Right lobe of liver (tissue), 4 donors: ENCODE measurements around the gene RBM28.

Experiments
- POLR2A ChIP-seq: fragments of 450-650 bp; IDR thresholded peaks from one replicate; pipeline ENCODE4 v1.6.1; 2017; ENCODE audit warnings: antibody characterized with exemption, mild to moderate bottlenecking
- TF ChIP-seq, protein P1 (sequence below), 4 donors: fragments of 200-600 bp in 3 of 4; fragments of 450-650 bp in 1 of 4; IDR thresholded peaks; one replicate each; pipeline versions ENCODE4 v1.5.1 to v1.8.0; 2016 to 2022; ENCODE audit warnings: antibody characterized with exemption in 4 of 4, mild to moderate bottlenecking in 2 of 4
- donor health status: DM: no; HTN: no; CAD: no.
- donor health status: DM: no; HTN: no; CAD: no.
- donor health status: DM: no; HTN: yes; CAD: no.

DNA sequence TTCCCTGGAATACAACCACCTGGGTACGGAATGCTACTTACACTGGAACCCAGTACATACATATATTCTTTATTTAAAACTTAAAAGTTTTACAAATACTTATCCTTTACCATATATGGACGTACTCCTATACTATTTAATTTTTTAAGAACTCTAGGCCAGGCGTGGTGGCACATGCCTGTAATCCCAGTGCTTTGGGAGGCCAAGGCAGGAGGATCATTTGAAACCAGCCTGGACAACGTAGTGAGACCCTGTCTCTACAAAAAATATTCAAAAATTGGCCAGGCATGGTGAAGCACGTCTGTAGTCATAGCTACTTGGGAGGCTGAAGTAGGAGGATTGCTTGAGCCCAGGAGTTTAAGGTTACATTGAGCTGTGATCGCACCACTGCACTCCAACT, 2.0 kb downstream of the RBM28 start:
- no peak for TF ChIP-seq POLR2A
- TF ChIP-seq, protein P1, sequence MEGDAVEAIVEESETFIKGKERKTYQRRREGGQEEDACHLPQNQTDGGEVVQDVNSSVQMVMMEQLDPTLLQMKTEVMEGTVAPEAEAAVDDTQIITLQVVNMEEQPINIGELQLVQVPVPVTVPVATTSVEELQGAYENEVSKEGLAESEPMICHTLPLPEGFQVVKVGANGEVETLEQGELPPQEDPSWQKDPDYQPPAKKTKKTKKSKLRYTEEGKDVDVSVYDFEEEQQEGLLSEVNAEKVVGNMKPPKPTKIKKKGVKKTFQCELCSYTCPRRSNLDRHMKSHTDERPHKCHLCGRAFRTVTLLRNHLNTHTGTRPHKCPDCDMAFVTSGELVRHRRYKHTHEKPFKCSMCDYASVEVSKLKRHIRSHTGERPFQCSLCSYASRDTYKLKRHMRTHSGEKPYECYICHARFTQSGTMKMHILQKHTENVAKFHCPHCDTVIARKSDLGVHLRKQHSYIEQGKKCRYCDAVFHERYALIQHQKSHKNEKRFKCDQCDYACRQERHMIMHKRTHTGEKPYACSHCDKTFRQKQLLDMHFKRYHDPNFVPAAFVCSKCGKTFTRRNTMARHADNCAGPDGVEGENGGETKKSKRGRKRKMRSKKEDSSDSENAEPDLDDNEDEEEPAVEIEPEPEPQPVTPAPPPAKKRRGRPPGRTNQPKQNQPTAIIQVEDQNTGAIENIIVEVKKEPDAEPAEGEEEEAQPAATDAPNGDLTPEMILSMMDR (IDR thresholded peaks at IDR 0.05), result no peak
